Measurements from ENCODE around the gene ATP2A3.
A peak's percentile ranks its signal among the peaks of the same experiment; 100 is the strongest.

The ATP2A3 gene

GRCh38 chr17:3906881-3907280, 57.4 kb downstream of the ATP2A3 start:
- no peak for DNase-seq

- DNase-seq: no peak
Observed at GRCh38 chr17:3905017-3905520, 59.2 kb downstream of the ATP2A3 start.

- no peak for DNase-seq
Observed at GRCh38 chr17:3904501-3904900, 59.7 kb downstream of the ATP2A3 start.

- no peak for DNase-seq
Observed at GRCh38 chr17:3903881-3904290, 60.4 kb downstream of the ATP2A3 start.

- no peak for DNase-seq
Observed at GRCh38 chr17:3903051-3903825, 61.0 kb downstream of the ATP2A3 start.

GRCh38 chr17:3900646-3901045, 63.6 kb downstream of the ATP2A3 start:
- no peak for DNase-seq

GRCh38 chr17:3897731-3898130, 66.5 kb downstream of the ATP2A3 start:
- DNase-seq: no peak

- no peak for DNase-seq
Observed at GRCh38 chr17:3896968-3897235, 67.3 kb downstream of the ATP2A3 start.

GRCh38 chr17:3896108-3896967, 67.9 kb downstream of the ATP2A3 start:
- DNase-seq: no peak

GRCh38 chr17:3895354-3895753, 68.9 kb downstream of the ATP2A3 start:
- DNase-seq: no peak

- DNase-seq: no peak
Observed at GRCh38 chr17:3894911-3895343, 69.3 kb downstream of the ATP2A3 start.

GRCh38 chr17:3894188-3894587, 70.0 kb downstream of the ATP2A3 start:
- DNase-seq: no peak

- DNase-seq: no peak
Observed at GRCh38 chr17:3893720-3894116, 70.5 kb downstream of the ATP2A3 start.

- DNase-seq: peak; percentile 84 to 86
Observed at GRCh38 chr17:3893003-3893719, 71.1 kb downstream of the ATP2A3 start, which contains the start of gene CAMKK1. CAMKK1 (minus strand) TSS chr17:3893053; CDS start chr17:3885687, 7,366 bp downstream.

GRCh38 chr17:3892095-3892998, 71.9 kb downstream of the ATP2A3 start:
- DNase-seq: peak; percentile 72 to 85

- DNase-seq: no peak
Observed at GRCh38 chr17:3891626-3892094, 72.6 kb downstream of the ATP2A3 start.

- no peak for DNase-seq
Observed at GRCh38 chr17:3890878-3891219, 73.4 kb downstream of the ATP2A3 start.

GRCh38 chr17:3890082-3890877, 74.0 kb downstream of the ATP2A3 start:
- DNase-seq: peak; percentile 32 to 41

GRCh38 chr17:3889325-3890012, 74.8 kb downstream of the ATP2A3 start:
- no peak for DNase-seq

GRCh38 chr17:3888343-3889171, 75.7 kb downstream of the ATP2A3 start:
- no peak for DNase-seq

Data from activated CD4-positive, alpha-beta T cell treated with anti-CD3 and anti-CD28 coated beads for 4 hours (primary cell).